H9 (cell line): ENCODE data around the gene DCAF6. TPM values are rescaled to one million over a fixed set of nuclear protein-coding genes. Genes with fewer than 3 reads are reported as not detected.

ENCODE experiments used
- DNase-seq: peaks from one replicate; pipeline ENCODE4 v3.0.0-alpha.2; 2017
- H2AFZ ChIP-seq: one replicate; pipeline ENCODE4 v1.6.1; 2013; ENCODE audit warnings: mild to moderate bottlenecking, low read length, control low read depth, moderate library complexity
- H2AK5ac ChIP-seq: 2 replicates; pipeline ENCODE4 v1.6.1; 2013; ENCODE audit warnings: low read length, control low read depth, mixed read lengths; ENCODE audit not compliant: insufficient read length
- H2BK120ac ChIP-seq: one replicate; pipeline ENCODE4 v1.6.1; 2013; ENCODE audit warnings: low read depth, mild to moderate bottlenecking, low read length, control low read depth, inconsistent platforms; ENCODE audit not compliant: poor library complexity, severe bottlenecking
- H2BK12ac ChIP-seq: 2 replicates; pipeline ENCODE4 v1.6.1; 2013; ENCODE audit warnings: low read length, control low read depth, mixed read lengths, low read depth; ENCODE audit not compliant: insufficient read length
- H2BK15ac ChIP-seq: 2 replicates; pipeline ENCODE4 v1.6.1; 2013; ENCODE audit warnings: low read depth, low read length, control low read depth
- H2BK20ac ChIP-seq: one replicate; pipeline ENCODE4 v1.6.1; 2013; ENCODE audit warnings: low read depth, mild to moderate bottlenecking, low read length, control low read depth, inconsistent platforms; ENCODE audit not compliant: poor library complexity, severe bottlenecking
- H2BK5ac ChIP-seq: 2 replicates; pipeline ENCODE4 v1.6.1; 2013; ENCODE audit warnings: low read length, control low read depth, mixed read lengths; ENCODE audit not compliant: insufficient read length
- H3K14ac ChIP-seq: 2 replicates; pipeline ENCODE4 v1.6.1; 2013; ENCODE audit warnings: low read length, control low read depth; ENCODE audit not compliant: insufficient read depth
- H3K18ac ChIP-seq: 2 replicates; pipeline ENCODE4 v1.6.1; 2013; ENCODE audit warnings: low read depth, mild to moderate bottlenecking, mixed read lengths, low read length, control low read depth; ENCODE audit not compliant: insufficient read length
- H3K23ac ChIP-seq: 2 replicates; pipeline ENCODE4 v1.6.1; 2013; ENCODE audit warnings: low read length, control low read depth, mixed read lengths, low read depth; ENCODE audit not compliant: insufficient read length
- H3K23me2 ChIP-seq: 2 replicates; pipeline ENCODE4 v1.6.1; 2013; ENCODE audit warnings: low read depth, mild to moderate bottlenecking, mixed read lengths, low read length, control low read depth; ENCODE audit not compliant: insufficient read length, poor library complexity, severe bottlenecking
- H3K27ac ChIP-seq: 2 replicates; pipeline ENCODE4 v1.5.1; 2013; ENCODE audit warnings: low read length, control low read depth, mixed read lengths, low read depth; ENCODE audit not compliant: insufficient read length
- H3K27me3 ChIP-seq: 2 replicates; pipeline ENCODE4 v1.6.1; 2013; ENCODE audit warnings: low read length, control low read depth, inconsistent platforms; ENCODE audit not compliant: insufficient read depth
- H3K4ac ChIP-seq: 2 replicates; pipeline ENCODE4 v1.6.1; 2013; ENCODE audit warnings: low read depth, mild to moderate bottlenecking, control low read depth, inconsistent platforms, low read length, moderate library complexity
- H3K4me1 ChIP-seq: 2 replicates; pipeline ENCODE4 v1.6.1; 2013; ENCODE audit warnings: low read length, control low read depth, inconsistent platforms; ENCODE audit not compliant: insufficient read depth
- H3K4me2 ChIP-seq: 2 replicates; pipeline ENCODE4 v1.6.1; 2013; ENCODE audit warnings: low read length, control low read depth, mixed read lengths; ENCODE audit not compliant: insufficient read length, insufficient read depth
- H3K56ac ChIP-seq: 2 replicates; pipeline ENCODE4 v1.6.1; 2013; ENCODE audit warnings: low read depth, mild to moderate bottlenecking, mixed read lengths, low read length, control low read depth; ENCODE audit not compliant: insufficient read length
- H3K79me1 ChIP-seq: 2 replicates; pipeline ENCODE4 v1.6.1; 2013; ENCODE audit warnings: low read depth, mild to moderate bottlenecking, moderate library complexity, low read length, control low read depth, inconsistent platforms; ENCODE audit not compliant: insufficient read depth, poor library complexity, severe bottlenecking
- H3K79me2 ChIP-seq: 2 replicates; pipeline ENCODE4 v1.6.1; 2013; ENCODE audit warnings: low read length, control low read depth, inconsistent platforms; ENCODE audit not compliant: insufficient read depth
- H3K9ac ChIP-seq: 2 replicates; pipeline ENCODE4 v1.6.1; 2013; ENCODE audit warnings: low read length, control low read depth, mixed read lengths; ENCODE audit not compliant: insufficient read length; ENCODE audit errors: extremely low read depth
- H3K9me3 ChIP-seq: one replicate; pipeline ENCODE4 v1.6.1; 2013; ENCODE audit warnings: low read depth, low read length, inconsistent platforms; ENCODE audit not compliant: control insufficient read depth
- H3T11ph ChIP-seq: one replicate; pipeline ENCODE4 v1.6.1; 2013; ENCODE audit warnings: mild to moderate bottlenecking, low read length, control low read depth, inconsistent platforms
- H4K20me1 ChIP-seq: one replicate; pipeline ENCODE4 v1.6.1; 2013; ENCODE audit not compliant: control insufficient read depth, insufficient read length, insufficient read depth
- H4K5ac ChIP-seq: 2 replicates; pipeline ENCODE4 v1.6.1; 2013; ENCODE audit warnings: low read depth, mild to moderate bottlenecking, mixed read lengths, low read length, control low read depth; ENCODE audit not compliant: insufficient read length
- H4K8ac ChIP-seq: replicated peaks from 2 replicates; pipeline ENCODE4 v1.6.1; 2013; ENCODE audit warnings: low read length, control low read depth, mixed read lengths, low read depth; ENCODE audit not compliant: insufficient read length
- H4K91ac ChIP-seq: 2 replicates; pipeline ENCODE4 v1.6.1; 2013; ENCODE audit warnings: low read depth, mild to moderate bottlenecking, moderate library complexity, mixed read lengths, low read length, control low read depth; ENCODE audit not compliant: insufficient read length
- H3K27ac Mint-ChIP-seq, 3 experiments: 2 replicates in 2 of 3; 3 replicates in 1 of 3; pipeline ENCODE4 v1.8.0; 2020 to 2021; ENCODE audit warnings: mixed read lengths in 3 of 3, mild to moderate bottlenecking in 1 of 3, moderate library complexity in 1 of 3
- H3K27me3 Mint-ChIP-seq: 2 replicates; pipeline ENCODE4 v1.8.0; 2021; ENCODE audit warnings: low read depth, mild to moderate bottlenecking, moderate library complexity, mixed read lengths
- H3K36me3 Mint-ChIP-seq, 3 experiments: 2 replicates in 2 of 3; 3 replicates in 1 of 3; pipeline ENCODE4 v1.8.0; 2020 to 2021; ENCODE audit warnings: low read depth in 3 of 3, mixed read lengths in 3 of 3; ENCODE audit not compliant: insufficient read depth in 1 of 3
- H3K4me1 Mint-ChIP-seq, 2 experiments: 2 replicates each; pipeline ENCODE4 v1.8.0; 2020; ENCODE audit warnings: mixed read lengths in 2 of 2
- H3K4me3 Mint-ChIP-seq, 2 experiments: 2 replicates in 1 of 2; 3 replicates in 1 of 2; pipeline ENCODE4 v1.8.0; 2020 to 2021; ENCODE audit warnings: mild to moderate bottlenecking in 2 of 2, mixed read lengths in 2 of 2, moderate library complexity in 1 of 2
- H3K9me3 Mint-ChIP-seq, 2 experiments: 2 replicates in 1 of 2; 3 replicates in 1 of 2; pipeline ENCODE4 v1.8.0; 2020; ENCODE audit warnings: mild to moderate bottlenecking in 2 of 2, mixed read lengths in 2 of 2, moderate library complexity in 1 of 2
- CTCF ChIP-seq: fragments of 200-600 bp; sonication (generic); conservative IDR thresholded peaks from 3 replicates; pipeline ENCODE4 v1.8.0; 2021; ENCODE audit warnings: antibody characterized with exemption, mild to moderate bottlenecking
- WGBS: extraction: QIAGEN DNeasy Blood & Tissue Kit; methylation state at CpG from one replicate; pipeline ENCODE4 v1.1.7; 2013; ENCODE audit warnings: missing lambda C conversion rate, low lambda C conversion rate, mixed read lengths; ENCODE audit not compliant: insufficient read length; ENCODE audit errors: extremely low coverage; 5-methylcytosine and 5-hydroxymethylcytosine counted together
- total RNA-seq: library from RNA; stranded (reverse); gene quantifications from 2 replicates; pipeline ENCODE4 v1.2.1, GENCODE V29; 2021

DCAF6 gene
- total RNA-seq, 1 experiment from 2014 or later = 16.0 TPM

GRCh38 chr1:168007691-168008090 is 71.2 kb downstream of the DCAF6 start:
- H2AFZ ChIP-seq = no peak overlapping the region
- Mint-ChIP-seq H3K27me3 (no peaks in the 10 kb centered on the region), H3K27ac (no peak overlapping the region), H3K4me1 (peaks cover 0 to 5% of the 10 kb centered on the region in 2 experiments; a peak in 1 of 4 replicates), H3K4me3 (no peak overlapping the region), H3K9me3 (no peaks in the 10 kb centered on the region), H3K36me3 (peaks cover 1 to 22% (median 20%) of the 10 kb centered on the region in 3 experiments; a peak in 5 of 7 replicates)
- H3T11ph ChIP-seq = no peak overlapping the region
- H3K18ac ChIP-seq = no peak overlapping the region
- H3K4ac ChIP-seq = no peak overlapping the region
- no peaks in the 10 kb centered on the region for H4K20me1 ChIP-seq
- H2BK120ac ChIP-seq = no peak overlapping the region
- no peaks in the 10 kb centered on the region for H3K79me2 ChIP-seq
- H3K14ac ChIP-seq = no peak overlapping the region
- H3K23me2 ChIP-seq = no peaks in the 10 kb centered on the region
- no peak overlapping the region for H3K23ac ChIP-seq
- no peak overlapping the region for H3K4me2 ChIP-seq
- H3K79me1 ChIP-seq = no peaks in the 10 kb centered on the region
- no peak overlapping the region for H3K9ac ChIP-seq
- no peak overlapping the region for H2BK15ac ChIP-seq
- TF ChIP-seq CTCF = no peak
- H3K27ac ChIP-seq = no peak overlapping the region
- no peak overlapping the region for H2BK5ac ChIP-seq
- no peak overlapping the region for H4K91ac ChIP-seq
- no peak overlapping the region for H4K5ac ChIP-seq
- no peaks in the 10 kb centered on the region for H3K9me3 ChIP-seq
- H3K27me3 ChIP-seq = no peaks in the 10 kb centered on the region
- H2BK20ac ChIP-seq = no peak overlapping the region
- H3K56ac ChIP-seq = no peak overlapping the region
- no peak for DNase-seq
- H2AK5ac ChIP-seq = no peak overlapping the region
- no CpG with 5 or more reads among the region's 1 CpG for WGBS
- no peak overlapping the region for H4K8ac ChIP-seq
- no peaks in the 10 kb centered on the region for H3K4me1 ChIP-seq
- no peak overlapping the region for H2BK12ac ChIP-seq
